HepG2 (cell line): Measurements from ENCODE around the gene TRIP6. TPM values are rescaled to one million over a fixed set of nuclear protein-coding genes. Genes with fewer than 3 reads are reported as not detected.

Experiments used
- AHR ChIP-seq: IDR thresholded peaks from 2 replicates; pipeline ENCODE4 v1.6.1; 2018; ENCODE audit warnings: missing genetic modification reagents, missing compliant biosample characterization
- FOXO1 ChIP-seq: sonication (generic); formaldehyde crosslinking; IDR thresholded peaks from 2 replicates; pipeline ENCODE4 v1.4.0; 2020; ENCODE audit warnings: missing genetic modification reagents
- GTF2F1 ChIP-seq: fragments of 150-350 bp; IDR thresholded peaks from 2 replicates; pipeline ENCODE4 v1.6.1; 2014; ENCODE audit warnings: low read length
- HNF1B ChIP-seq: sonication (generic); formaldehyde crosslinking; IDR thresholded peaks from 2 replicates; pipeline ENCODE4 v1.5.1; 2020; ENCODE audit warnings: mild to moderate bottlenecking, moderate library complexity, missing genetic modification reagents
- HNRNPH1 ChIP-seq: fragments of 200-400 bp; formaldehyde crosslinking; optimal IDR thresholded peaks from 2 replicates; pipeline ENCODE3; 2017; ENCODE audit warnings: mild to moderate bottlenecking, low read depth, low read length
- KAT8 ChIP-seq: IDR thresholded peaks from 2 replicates; pipeline ENCODE4 v1.6.1; 2016; ENCODE audit warnings: missing genetic modification reagents, missing compliant biosample characterization
- PHB2 ChIP-seq: fragments of 450-650 bp; IDR thresholded peaks from 2 replicates; pipeline ENCODE4 v1.6.1; 2018; ENCODE audit not compliant: partially characterized antibody
- RNF2 ChIP-seq: fragments of 450-650 bp; conservative IDR thresholded peaks from 2 replicates; pipeline ENCODE4 v1.6.1; 2016; ENCODE audit warnings: low read depth
- SIN3A ChIP-seq: IDR thresholded peaks from 2 replicates; pipeline ENCODE4 v1.6.1; 2011; ENCODE audit warnings: low read depth, mild to moderate bottlenecking, control low read depth, low read length, borderline replicate concordance
- THAP7 ChIP-seq: sonication (generic); formaldehyde crosslinking; IDR thresholded peaks from 2 replicates; pipeline ENCODE4 v1.8.1; 2023; ENCODE audit warnings: mild to moderate bottlenecking, missing genetic modification reagents
- THAP9 ChIP-seq: sonication (generic); formaldehyde crosslinking; IDR thresholded peaks from 2 replicates; pipeline ENCODE4; 2020; ENCODE audit warnings: missing genetic modification reagents, mild to moderate bottlenecking, borderline replicate concordance
- ZFP1 ChIP-seq: IDR thresholded peaks from 2 replicates; pipeline ENCODE4 v1.6.1; 2016
- ZNF136 ChIP-seq: sonication (generic); formaldehyde crosslinking; IDR thresholded peaks from 2 replicates; pipeline ENCODE4 v1.8.1; 2022; ENCODE audit warnings: low read depth, mild to moderate bottlenecking, moderate library complexity, missing genetic modification reagents
- ZNF180 ChIP-seq: sonication (generic); formaldehyde crosslinking; IDR thresholded peaks from 2 replicates; pipeline ENCODE4 v1.4.0; 2020; ENCODE audit warnings: low read depth, missing genetic modification reagents, borderline replicate concordance
- ZNF326 ChIP-seq: sonication (generic); formaldehyde crosslinking; IDR thresholded peaks from 2 replicates; pipeline ENCODE4 v1.4.0; 2020; ENCODE audit warnings: missing genetic modification reagents, borderline replicate concordance
- ZNF350 ChIP-seq: sonication (generic); formaldehyde crosslinking; IDR thresholded peaks from 2 replicates; pipeline ENCODE4 v1.4.0; 2020; ENCODE audit warnings: mild to moderate bottlenecking, low read depth, missing genetic modification reagents, borderline replicate concordance
- ZNF589 ChIP-seq: sonication (generic); formaldehyde crosslinking; conservative IDR thresholded peaks from 2 replicates; pipeline ENCODE4 v1.8.0; 2022; ENCODE audit warnings: mild to moderate bottlenecking, moderate library complexity, missing genetic modification reagents
- ZNF607 ChIP-seq: sonication (generic); formaldehyde crosslinking; IDR thresholded peaks from 2 replicates; pipeline ENCODE4 v1.5.1; 2020; ENCODE audit warnings: missing genetic modification reagents, mild to moderate bottlenecking, borderline replicate concordance
- ZNF777 ChIP-seq: sonication (generic); formaldehyde crosslinking; IDR thresholded peaks from 2 replicates; pipeline ENCODE4 v1.4.0; 2020; ENCODE audit warnings: missing genetic modification reagents
- ZZZ3 ChIP-seq: sonication (generic); formaldehyde crosslinking; IDR thresholded peaks from 2 replicates; pipeline ENCODE4 v1.4.0; 2020; ENCODE audit warnings: missing genetic modification reagents, mild to moderate bottlenecking, borderline replicate concordance
- polyA plus RNA-seq, 8 experiments: library from polyadenylated mRNA; depleted of rRNA in 3 of 8; stranded (reverse) in 7 of 8; unstranded in 1 of 8; fragments of >200 nt; fragmentation: Illumina TruSeq in 4 of 8; extraction: Trizol in 4 of 8; gene quantifications; 2 replicates each; pipeline versions ENCODE4 v1.2.1 to v1.2.3, GENCODE V29; 2011 to 2016; ENCODE audit warnings: low read depth in 4 of 8, missing spikeins in 1 of 8, mixed read lengths in 1 of 8; ENCODE audit not compliant: insufficient read depth in 1 of 8
- total RNA-seq, 5 experiments: library from RNA; depleted of rRNA; stranded (reverse); fragments of >200 nt; fragmentation: Illumina TruSeq; extraction: Trizol; gene quantifications; 2 replicates each; pipeline ENCODE4 v1.2.3, GENCODE V29; 2016; ENCODE audit warnings: low read depth in 1 of 5
- TF ChIP-seq, protein P1 (sequence below): sonication (generic); formaldehyde crosslinking; IDR thresholded peaks from 2 replicates; pipeline ENCODE4 v1.5.0; 2020; ENCODE audit warnings: missing genetic modification reagents
- TF ChIP-seq, protein P2 (sequence below): sonication (generic); formaldehyde crosslinking; IDR thresholded peaks from 2 replicates; pipeline ENCODE4 v1.5.1; 2020; ENCODE audit warnings: missing genetic modification reagents, mild to moderate bottlenecking, borderline replicate concordance

TRIP6 gene
- total and polyA plus RNA-seq, 2 of the 13 experiments (the other 11 are each of a cell fraction or from before 2014, with no cell fraction given), result 0.34 to 0.38 TPM

DNA sequence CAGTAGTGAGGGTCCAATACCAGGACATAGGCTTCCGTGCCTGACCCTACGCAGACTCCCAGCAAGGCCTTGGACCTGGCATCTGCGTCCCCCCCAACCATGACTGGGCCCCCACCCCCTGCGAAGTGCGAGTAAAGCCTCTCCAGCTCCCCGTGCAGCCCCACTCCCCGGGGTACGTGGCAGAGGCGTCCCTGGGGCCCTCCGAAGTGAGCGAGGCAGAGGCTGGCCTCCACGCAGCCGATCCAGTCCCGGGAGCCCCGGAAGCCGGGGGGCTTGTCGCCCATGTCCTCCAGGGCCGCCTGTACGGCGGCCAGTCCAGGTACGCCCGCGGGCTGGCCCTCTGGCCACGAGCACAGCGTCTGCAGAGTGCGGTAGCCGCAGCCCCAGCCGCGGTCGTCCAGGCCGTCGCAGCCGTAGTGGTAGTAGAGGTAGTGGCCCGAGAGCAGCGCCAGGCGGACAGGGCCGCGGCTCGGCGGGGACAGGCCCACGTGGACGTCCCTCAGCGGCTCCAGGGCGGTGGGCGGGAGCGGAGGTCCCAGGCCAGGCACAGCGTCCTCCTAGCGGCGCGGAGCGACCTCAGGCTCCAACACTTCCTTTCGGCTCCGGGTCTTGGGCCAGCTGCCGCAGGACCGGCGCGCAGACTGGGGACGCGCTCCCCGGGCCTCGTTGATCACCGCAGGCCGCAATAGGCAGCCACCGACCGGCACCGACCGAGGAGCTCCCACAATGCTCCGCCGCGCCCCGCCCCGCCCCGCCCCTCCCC, 22.0 kb downstream of the TRIP6 start, which contains the start of gene UFSP1 (continued):
- TF ChIP-seq, protein P1, sequence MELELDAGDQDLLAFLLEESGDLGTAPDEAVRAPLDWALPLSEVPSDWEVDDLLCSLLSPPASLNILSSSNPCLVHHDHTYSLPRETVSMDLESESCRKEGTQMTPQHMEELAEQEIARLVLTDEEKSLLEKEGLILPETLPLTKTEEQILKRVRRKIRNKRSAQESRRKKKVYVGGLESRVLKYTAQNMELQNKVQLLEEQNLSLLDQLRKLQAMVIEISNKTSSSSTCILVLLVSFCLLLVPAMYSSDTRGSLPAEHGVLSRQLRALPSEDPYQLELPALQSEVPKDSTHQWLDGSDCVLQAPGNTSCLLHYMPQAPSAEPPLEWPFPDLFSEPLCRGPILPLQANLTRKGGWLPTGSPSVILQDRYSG (CRISPR knock-in tag), result peak; percentile 84
- peak; percentile 52; the same call in 1 of the 2 replicates for TF ChIP-seq KAT8 (CRISPR knock-in tag)
- TF ChIP-seq HNRNPH1, result no peak
- TF ChIP-seq ZNF136, result 0 out of 2 replicates have a peak, but pooled peaks have one; percentile 56
- TF ChIP-seq, protein P2, sequence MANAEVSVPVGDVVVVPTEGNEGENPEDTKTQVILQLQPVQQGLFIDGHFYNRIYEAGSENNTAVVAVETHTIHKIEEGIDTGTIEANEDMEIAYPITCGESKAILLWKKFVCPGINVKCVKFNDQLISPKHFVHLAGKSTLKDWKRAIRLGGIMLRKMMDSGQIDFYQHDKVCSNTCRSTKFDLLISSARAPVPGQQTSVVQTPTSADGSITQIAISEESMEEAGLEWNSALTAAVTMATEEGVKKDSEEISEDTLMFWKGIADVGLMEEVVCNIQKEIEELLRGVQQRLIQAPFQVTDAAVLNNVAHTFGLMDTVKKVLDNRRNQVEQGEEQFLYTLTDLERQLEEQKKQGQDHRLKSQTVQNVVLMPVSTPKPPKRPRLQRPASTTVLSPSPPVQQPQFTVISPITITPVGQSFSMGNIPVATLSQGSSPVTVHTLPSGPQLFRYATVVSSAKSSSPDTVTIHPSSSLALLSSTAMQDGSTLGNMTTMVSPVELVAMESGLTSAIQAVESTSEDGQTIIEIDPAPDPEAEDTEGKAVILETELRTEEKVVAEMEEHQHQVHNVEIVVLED (CRISPR knock-in tag), result peak; percentile 54
- 0 out of 2 replicates have a peak, but pooled peaks have one; percentile 68 for TF ChIP-seq ZNF326 (CRISPR knock-in tag)
- TF ChIP-seq GTF2F1, result no peak
- peak; percentile 71; the same call in 1 of the 2 replicates for TF ChIP-seq ZNF180
- TF ChIP-seq AHR (CRISPR knock-in tag), result peak; percentile 66; the same call in 1 of the 2 replicates
- peak; percentile 90; the same call in 1 of the 2 replicates for TF ChIP-seq SIN3A
- TF ChIP-seq PHB2, result no peak
- no peak for TF ChIP-seq ZZZ3
- no peak for TF ChIP-seq ZFP1 (CRISPR knock-in tag)
- TF ChIP-seq ZNF777 (CRISPR knock-in tag), result 0 out of 2 replicates have a peak, but pooled peaks have one; percentile 9
- TF ChIP-seq ZNF350, result peak; percentile 40; the same call in 1 of the 2 replicates
- TF ChIP-seq ZNF589, result no peak
- TF ChIP-seq FOXO1, result no peak; the same call in 1 of the 2 replicates
- TF ChIP-seq ZNF607, result peak; percentile 66; the same call in 1 of the 2 replicates
- TF ChIP-seq THAP9 (CRISPR knock-in tag), result peak; percentile 70; the same call in 1 of the 2 replicates
- no peak for TF ChIP-seq HNF1B
- TF ChIP-seq THAP7, result peak; percentile 89; the same call in 1 of the 2 replicates
- TF ChIP-seq RNF2, result peak; percentile 98
